ENCODE data around the gene TST. TPM values are rescaled to one million over a fixed set of nuclear protein-coding genes. Genes with fewer than 3 reads are reported as not detected.

Gene TST
- polyA plus RNA-seq, 1 donor: 19.6 TPM

GRCh38 chr22:36986242-36986821 is 32.9 kb downstream of the TST start:
- DNase-seq (ENCODE audit: low read depth): no peak

- DNase-seq (ENCODE audit: low read depth): no peak
Observed at GRCh38 chr22:36985211-36985889, 33.9 kb downstream of the TST start.

DNA sequence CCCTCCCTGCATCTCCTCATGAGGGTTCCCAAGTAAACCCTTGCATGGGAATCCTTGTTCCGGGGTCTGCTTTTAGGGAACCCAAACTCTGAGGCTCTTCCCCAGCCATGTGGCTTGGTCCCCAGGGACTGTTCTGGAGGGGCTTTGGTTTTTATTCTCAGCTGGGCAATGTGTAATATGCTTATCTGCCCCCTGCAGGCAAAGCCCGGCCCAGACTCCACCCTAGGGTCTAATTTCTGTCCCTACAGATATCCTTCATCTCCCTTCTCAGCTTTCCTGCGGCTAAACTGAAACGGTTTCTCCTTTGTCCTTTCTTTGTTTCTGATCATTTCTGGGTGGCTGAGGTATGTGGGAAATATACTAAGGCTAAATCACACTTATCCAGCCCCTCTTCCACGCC is 37.1 kb downstream of the TST start:
- no peak for DNase-seq (ENCODE audit: low read depth)

DNA sequence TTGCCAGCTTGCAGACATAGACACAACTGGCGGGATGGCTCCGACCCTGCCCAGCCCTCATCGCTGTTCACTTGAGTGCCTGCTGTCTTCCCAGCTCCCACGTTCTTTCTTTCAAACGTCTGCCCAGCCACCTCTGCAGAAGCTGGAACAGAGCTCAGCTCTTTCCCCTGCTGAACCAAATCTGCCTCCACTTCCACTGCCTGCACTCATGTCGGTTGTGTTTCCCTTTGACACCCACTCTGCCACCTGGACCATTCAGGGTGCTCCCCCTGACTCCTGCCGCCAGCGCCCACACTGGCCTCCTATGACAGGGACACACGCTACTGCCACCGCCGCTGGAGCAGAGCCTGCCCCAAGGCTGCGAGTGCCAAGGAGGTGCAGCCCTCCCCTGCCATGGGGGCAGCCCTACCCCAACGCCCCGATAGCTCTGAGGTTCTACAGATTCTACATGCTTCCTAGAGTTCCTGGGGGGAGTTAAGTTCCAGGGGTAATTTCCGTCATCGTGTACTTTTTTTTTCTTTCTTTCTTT is 37.9 kb downstream of the TST start:
- no peak for DNase-seq (ENCODE audit: low read depth)

- DNase-seq (ENCODE audit: low read depth): no peak
Observed at GRCh38 chr22:36979016-36979910, 40.0 kb downstream of the TST start.

- DNase-seq (ENCODE audit: low read depth): peak; percentile 76
Observed at GRCh38 chr22:36977947-36978660, 41.1 kb downstream of the TST start.

GRCh38 chr22:36977401-36977861 is 41.8 kb downstream of the TST start:
- no peak for DNase-seq (ENCODE audit: low read depth)

DNA sequence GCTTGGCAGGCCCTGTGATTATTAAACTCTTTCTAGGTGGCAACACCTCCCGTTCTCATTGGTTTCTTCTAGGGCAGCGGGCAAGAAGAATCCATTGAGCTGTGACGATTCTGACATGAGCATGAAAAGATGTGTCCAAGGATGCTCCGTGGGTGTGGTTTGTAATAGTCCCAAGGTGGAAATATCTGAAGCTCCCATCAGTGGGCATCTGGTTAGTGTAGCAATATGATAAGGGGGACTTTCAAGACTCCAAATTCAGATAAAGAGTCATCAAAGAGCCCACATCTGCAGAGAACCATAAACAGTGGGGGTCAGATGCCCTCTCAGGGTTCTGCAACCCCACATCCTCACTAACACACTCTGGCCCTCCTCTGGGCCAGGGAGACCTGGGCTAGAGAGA is 42.6 kb downstream of the TST start:
- DNase-seq (ENCODE audit: low read depth): no peak

- DNase-seq (ENCODE audit: low read depth): no peak
Observed at GRCh38 chr22:36971341-36972125, 47.7 kb downstream of the TST start.

DNA sequence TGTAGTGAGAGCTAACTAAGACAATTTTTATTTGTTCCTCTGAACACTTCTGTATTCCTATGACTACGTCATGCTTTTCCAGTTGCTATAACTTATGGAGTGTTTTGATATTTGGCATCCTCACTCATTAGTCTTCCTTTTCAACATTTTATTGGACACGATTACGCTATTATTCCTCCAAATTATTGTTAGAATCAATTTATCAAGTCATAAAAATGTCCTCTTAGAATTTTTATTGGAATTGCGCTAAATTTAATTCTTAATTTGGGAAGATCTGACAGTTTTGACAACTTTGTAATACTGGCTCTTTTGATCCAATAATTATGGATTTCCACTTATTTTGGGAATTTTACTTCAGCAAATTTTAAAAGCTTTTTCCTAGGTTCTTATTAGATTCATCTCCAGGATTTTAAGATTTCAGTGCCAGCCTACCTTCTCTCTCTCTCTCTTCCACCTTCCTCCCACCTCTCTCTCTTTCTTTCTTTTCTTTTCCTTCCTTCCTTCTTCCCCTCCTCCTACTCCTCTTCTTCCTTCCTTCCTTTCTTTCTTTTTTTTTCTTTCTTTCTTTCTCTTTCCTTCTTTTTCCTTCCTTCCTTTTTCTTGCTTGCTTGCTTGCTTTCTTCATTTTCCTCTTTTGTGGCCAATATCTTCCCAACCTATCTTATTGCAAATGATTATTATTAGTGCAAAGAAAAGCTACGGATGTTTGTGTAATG is 50.8 kb downstream of the TST start:
- no peak for DNase-seq (ENCODE audit: low read depth)

GRCh38 chr22:36966851-36967540 is 52.3 kb downstream of the TST start:
- DNase-seq (ENCODE audit: low read depth): no peak

DNA sequence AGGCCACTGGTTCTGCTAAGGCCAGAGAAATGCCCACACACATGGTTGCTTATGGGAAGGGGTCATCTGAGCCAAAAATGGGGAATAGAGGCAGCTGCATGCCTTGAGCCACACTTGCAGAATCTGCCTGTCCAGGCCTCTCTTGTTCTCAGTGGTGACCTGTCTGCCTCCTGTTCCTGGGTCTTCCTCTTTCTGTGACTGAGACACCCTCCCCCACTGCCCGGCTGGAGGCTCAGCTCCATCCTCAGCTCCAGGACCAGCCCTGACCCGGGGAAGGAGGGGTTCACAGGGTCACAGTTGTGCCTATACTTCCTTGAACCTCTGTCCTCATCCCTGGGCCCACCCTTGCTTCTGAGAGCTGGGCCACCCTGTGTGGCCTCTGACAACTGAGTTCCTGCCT is 53.6 kb downstream of the TST start:
- DNase-seq (ENCODE audit: low read depth): no peak

GRCh38 chr22:36964106-36964505 is 55.1 kb downstream of the TST start:
- no peak for DNase-seq (ENCODE audit: low read depth)

GRCh38 chr22:36963302-36963701 is 55.9 kb downstream of the TST start:
- DNase-seq (ENCODE audit: low read depth): no peak

DNA sequence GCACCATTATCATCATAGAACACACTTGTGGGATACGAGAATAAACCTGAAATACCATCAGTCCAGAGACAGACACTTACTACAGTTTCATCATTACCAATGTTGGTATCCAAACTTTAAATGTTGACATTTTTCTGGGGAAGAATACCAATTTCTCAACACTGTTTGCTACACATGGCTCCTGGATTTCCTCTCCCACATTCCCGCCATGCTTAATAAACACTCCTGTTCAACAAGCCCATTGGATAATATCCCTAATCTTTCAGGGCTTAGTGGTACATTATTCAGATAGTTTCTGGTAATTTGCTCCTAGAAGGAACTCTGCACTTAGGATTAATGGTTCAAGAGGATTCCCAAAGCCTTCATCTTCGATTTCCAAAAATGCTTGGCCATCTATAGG is 57.6 kb downstream of the TST start:
- DNase-seq (ENCODE audit: low read depth): no peak

Data from forelimb muscle (tissue), 1 donor.